ENCODE results near the gene CITED1. TPM values are rescaled to one million over a fixed set of nuclear protein-coding genes. Genes with fewer than 3 reads are reported as not detected.

The CITED1 gene
- total RNA-seq, 1 experiment from 2014 or later = 2.8 TPM

DNA sequence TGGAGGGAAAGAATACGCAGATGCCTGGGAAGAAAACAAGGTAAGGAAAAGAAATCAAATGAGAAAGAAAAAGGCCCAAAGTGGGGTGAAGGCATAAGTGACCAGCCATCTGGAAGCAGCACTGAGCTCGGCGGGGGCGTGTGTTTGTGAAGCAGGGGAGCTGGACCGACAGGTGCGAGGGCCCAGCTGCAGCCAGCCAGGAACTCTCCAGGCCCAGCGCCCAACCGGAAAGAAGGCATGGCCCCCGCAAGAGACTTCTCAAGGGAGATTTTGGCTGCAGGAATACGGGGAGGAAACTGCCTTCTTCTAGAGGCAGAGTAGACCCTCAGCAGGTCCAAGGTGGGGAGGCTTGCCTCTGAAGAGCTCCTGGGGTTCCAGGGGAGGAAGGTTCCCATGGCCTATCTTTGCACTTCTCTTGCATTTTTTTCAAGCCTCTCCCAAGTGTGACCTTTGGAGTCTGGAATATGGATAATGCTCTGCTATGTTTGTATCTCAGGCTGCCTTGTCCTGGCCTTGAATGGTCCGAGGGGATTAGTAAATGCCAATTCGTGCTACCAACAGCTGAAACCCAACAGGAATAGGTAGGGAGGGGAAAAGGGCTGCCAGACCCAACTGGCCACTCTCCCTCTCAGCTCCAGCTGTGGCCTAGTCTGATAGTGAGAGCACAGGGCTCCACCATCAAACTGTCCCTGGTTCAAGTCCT lies 10.8 kb upstream of the CITED1 start:
- no peaks in the 10 kb centered on the region for H3K36me3 ChIP-seq (ENCODE audit: control insufficient read depth in 1 of 2, insufficient read depth in 2 of 2, low read length in 2 of 2)
- POLR2A ChIA-PET = no interaction called here
- H3K9me2 ChIP-seq (ENCODE audit: insufficient read depth) = no peaks in the 10 kb centered on the region
- intact Hi-C loops (cut with micrococcal nuclease) = no loop called here
- H3K4me1 ChIP-seq (ENCODE audit: control insufficient read depth in 1 of 2, insufficient read depth in 2 of 2, low read length in 2 of 2) = no peaks in the 10 kb centered on the region
- DNase-seq (ENCODE audit: low read depth, low spot score) = no peak
- RAD21 ChIA-PET (ENCODE audit: low non-redundant PET in 1 of 2, low total read pairs in 2 of 2, uncharacterized antibody in 2 of 2, unreplicated experiment in 2 of 2) = no interaction called here
- no peak overlapping the region for H3K27ac ChIP-seq (ENCODE audit: low read depth, low read length)
- no peak overlapping the region for H3K4me3 ChIP-seq (replicated peaks in 1 of 2; ENCODE audit: low read depth in 1 of 2, low read length in 2 of 2)
- CTCF ChIA-PET = no interaction called here
- no peaks in the 10 kb centered on the region for H3K9me3 ChIP-seq (ENCODE audit: control insufficient read depth in 1 of 2, insufficient read depth in 1 of 2, low read depth in 1 of 2, low read length in 2 of 2)
- H3K79me2 ChIP-seq (ENCODE audit: insufficient read depth, low read length) = no peaks in the 10 kb centered on the region
- no peak for ATAC-seq
- no TSS peak for BruUV-seq (replicated peaks)
- no peaks in the 10 kb centered on the region for H4K20me1 ChIP-seq (ENCODE audit: insufficient read depth)
- no peak overlapping the region for H3K9ac ChIP-seq (ENCODE audit: low read length)
- H3K4me2 ChIP-seq (ENCODE audit: low read length) = no peak overlapping the region
- TF ChIP-seq, protein P1, sequence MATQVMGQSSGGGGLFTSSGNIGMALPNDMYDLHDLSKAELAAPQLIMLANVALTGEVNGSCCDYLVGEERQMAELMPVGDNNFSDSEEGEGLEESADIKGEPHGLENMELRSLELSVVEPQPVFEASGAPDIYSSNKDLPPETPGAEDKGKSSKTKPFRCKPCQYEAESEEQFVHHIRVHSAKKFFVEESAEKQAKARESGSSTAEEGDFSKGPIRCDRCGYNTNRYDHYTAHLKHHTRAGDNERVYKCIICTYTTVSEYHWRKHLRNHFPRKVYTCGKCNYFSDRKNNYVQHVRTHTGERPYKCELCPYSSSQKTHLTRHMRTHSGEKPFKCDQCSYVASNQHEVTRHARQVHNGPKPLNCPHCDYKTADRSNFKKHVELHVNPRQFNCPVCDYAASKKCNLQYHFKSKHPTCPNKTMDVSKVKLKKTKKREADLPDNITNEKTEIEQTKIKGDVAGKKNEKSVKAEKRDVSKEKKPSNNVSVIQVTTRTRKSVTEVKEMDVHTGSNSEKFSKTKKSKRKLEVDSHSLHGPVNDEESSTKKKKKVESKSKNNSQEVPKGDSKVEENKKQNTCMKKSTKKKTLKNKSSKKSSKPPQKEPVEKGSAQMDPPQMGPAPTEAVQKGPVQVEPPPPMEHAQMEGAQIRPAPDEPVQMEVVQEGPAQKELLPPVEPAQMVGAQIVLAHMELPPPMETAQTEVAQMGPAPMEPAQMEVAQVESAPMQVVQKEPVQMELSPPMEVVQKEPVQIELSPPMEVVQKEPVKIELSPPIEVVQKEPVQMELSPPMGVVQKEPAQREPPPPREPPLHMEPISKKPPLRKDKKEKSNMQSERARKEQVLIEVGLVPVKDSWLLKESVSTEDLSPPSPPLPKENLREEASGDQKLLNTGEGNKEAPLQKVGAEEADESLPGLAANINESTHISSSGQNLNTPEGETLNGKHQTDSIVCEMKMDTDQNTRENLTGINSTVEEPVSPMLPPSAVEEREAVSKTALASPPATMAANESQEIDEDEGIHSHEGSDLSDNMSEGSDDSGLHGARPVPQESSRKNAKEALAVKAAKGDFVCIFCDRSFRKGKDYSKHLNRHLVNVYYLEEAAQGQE (IDR thresholded peaks at IDR 0.05; ENCODE audit: low read depth) = no peak
- TF ChIP-seq CBX3 (IDR thresholded peaks at IDR 0.05; ENCODE audit: low read depth) (no peak), ZNF274 (IDR thresholded peaks at IDR 0.05; ENCODE audit: low read depth, low read length) (no peak), EZH2 (IDR thresholded peaks at IDR 0.05) (no peak), EGR1 (IDR thresholded peaks at IDR 0.05; ENCODE audit: low read depth) (no peak), CEBPB (IDR thresholded peaks at IDR 0.05; ENCODE audit: low read depth) (no peak), POLR2AphosphoS5 (IDR thresholded peaks at IDR 0.05; ENCODE audit: low read depth, low read length) (no peak), FOSL1 (IDR thresholded peaks at IDR 0.05; ENCODE audit: low read depth) (no peak), SP1 (IDR thresholded peaks at IDR 0.05; ENCODE audit: low read depth) (no peak), POLR2A (IDR thresholded peaks at IDR 0.05; ENCODE audit: borderline replicate concordance, extremely low read depth, insufficient read depth, insufficient read length) (no peak), JUND (IDR thresholded peaks at IDR 0.05) (no peak), SIN3A (IDR thresholded peaks at IDR 0.05; ENCODE audit: low read depth) (no peak)
- TF ChIP-seq, protein P2, sequence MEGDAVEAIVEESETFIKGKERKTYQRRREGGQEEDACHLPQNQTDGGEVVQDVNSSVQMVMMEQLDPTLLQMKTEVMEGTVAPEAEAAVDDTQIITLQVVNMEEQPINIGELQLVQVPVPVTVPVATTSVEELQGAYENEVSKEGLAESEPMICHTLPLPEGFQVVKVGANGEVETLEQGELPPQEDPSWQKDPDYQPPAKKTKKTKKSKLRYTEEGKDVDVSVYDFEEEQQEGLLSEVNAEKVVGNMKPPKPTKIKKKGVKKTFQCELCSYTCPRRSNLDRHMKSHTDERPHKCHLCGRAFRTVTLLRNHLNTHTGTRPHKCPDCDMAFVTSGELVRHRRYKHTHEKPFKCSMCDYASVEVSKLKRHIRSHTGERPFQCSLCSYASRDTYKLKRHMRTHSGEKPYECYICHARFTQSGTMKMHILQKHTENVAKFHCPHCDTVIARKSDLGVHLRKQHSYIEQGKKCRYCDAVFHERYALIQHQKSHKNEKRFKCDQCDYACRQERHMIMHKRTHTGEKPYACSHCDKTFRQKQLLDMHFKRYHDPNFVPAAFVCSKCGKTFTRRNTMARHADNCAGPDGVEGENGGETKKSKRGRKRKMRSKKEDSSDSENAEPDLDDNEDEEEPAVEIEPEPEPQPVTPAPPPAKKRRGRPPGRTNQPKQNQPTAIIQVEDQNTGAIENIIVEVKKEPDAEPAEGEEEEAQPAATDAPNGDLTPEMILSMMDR (IDR thresholded peaks at IDR 0.05 in 2 of 3, conservative IDR thresholded peaks at IDR 0.05 in 1 of 3; ENCODE audit: borderline replicate concordance in 1 of 3, insufficient read depth in 1 of 3, low read depth in 2 of 3, low read length in 2 of 3) = no peak
- TF ChIP-seq, protein P3, sequence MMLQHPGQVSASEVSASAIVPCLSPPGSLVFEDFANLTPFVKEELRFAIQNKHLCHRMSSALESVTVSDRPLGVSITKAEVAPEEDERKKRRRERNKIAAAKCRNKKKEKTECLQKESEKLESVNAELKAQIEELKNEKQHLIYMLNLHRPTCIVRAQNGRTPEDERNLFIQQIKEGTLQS (IDR thresholded peaks at IDR 0.05) = no peak
- H2AFZ ChIP-seq (ENCODE audit: low read depth, low read length, poor library complexity, severe bottlenecking) = no peak overlapping the region
- no peaks in the 10 kb centered on the region for H3K27me3 ChIP-seq (ENCODE audit: insufficient read depth, low read length)
